Osteoblast (primary cell): Measurements from ENCODE around the gene LEPROT. TPM values are rescaled to one million over a fixed set of nuclear protein-coding genes. Genes with fewer than 3 reads are reported as not detected.

Experiments used
- DNase-seq: peaks from one replicate; pipeline ENCODE4 v3.0.0; 2011; ENCODE audit warnings: low spot score, mixed read lengths; ENCODE audit not compliant: insufficient read length; ENCODE audit errors: missing footprints
- H2AFZ ChIP-seq: 2 replicates; pipeline ENCODE4 v1.6.0; 2011; ENCODE audit warnings: mild to moderate bottlenecking, low read length
- H3K27ac ChIP-seq: 2 replicates; pipeline ENCODE4 v1.5.1; 2011; ENCODE audit warnings: mild to moderate bottlenecking, low read depth, low read length, moderate library complexity
- H3K27me3 ChIP-seq: 2 replicates; pipeline ENCODE4 v1.6.0; 2012; ENCODE audit warnings: mild to moderate bottlenecking, control low read depth, inconsistent platforms, low read length, moderate library complexity; ENCODE audit not compliant: insufficient read depth
- H3K36me3 ChIP-seq: 2 replicates; pipeline ENCODE4 v1.5.1; 2011; ENCODE audit warnings: mild to moderate bottlenecking, low read length, control low read depth, moderate library complexity; ENCODE audit not compliant: insufficient read depth
- H3K4me1 ChIP-seq: 2 replicates; pipeline ENCODE4 v1.5.1; 2011; ENCODE audit warnings: mild to moderate bottlenecking, low read length, control low read depth, moderate library complexity; ENCODE audit not compliant: insufficient read depth
- H3K4me2 ChIP-seq: 2 replicates; pipeline ENCODE4 v1.6.0; 2011; ENCODE audit warnings: mild to moderate bottlenecking, low read length; ENCODE audit not compliant: insufficient read depth
- H3K4me3 ChIP-seq: fragments of 200-600 bp; sonication (generic); 3 replicates; pipeline ENCODE4 v1.5.1; 2012; ENCODE audit warnings: mild to moderate bottlenecking, low read length, inconsistent platforms; ENCODE audit not compliant: insufficient read depth
- H3K79me2 ChIP-seq: 2 replicates; pipeline ENCODE4 v1.6.0; 2012; ENCODE audit warnings: mild to moderate bottlenecking, low read length, control low read depth, inconsistent platforms; ENCODE audit not compliant: insufficient read depth
- H3K9me3 ChIP-seq: 2 replicates; pipeline ENCODE4 v1.5.1; 2011; ENCODE audit warnings: low read depth, low read length, control low read depth
- H4K20me1 ChIP-seq: 2 replicates; pipeline ENCODE4 v1.6.0; 2012; ENCODE audit warnings: mild to moderate bottlenecking, low read length, control low read depth; ENCODE audit not compliant: insufficient read depth
- total RNA-seq: library from RNA; depleted of rRNA; stranded (reverse); fragments of >200 nt; gene quantifications from 2 replicates; pipeline ENCODE4 v1.2.3, GENCODE V29; 2012
- TF ChIP-seq, protein P1 (sequence below): IDR thresholded peaks from 2 replicates; pipeline ENCODE4 v1.5.1; 2011; ENCODE audit warnings: mild to moderate bottlenecking, low read depth, low read length, moderate library complexity; ENCODE audit errors: extremely low read depth

Gene LEPROT
- total RNA-seq, 1 donor = 87.9 TPM

GRCh38 chr1:65409816-65410326 is 10.6 kb upstream of the LEPROT start:
- no peak for DNase-seq

DNA sequence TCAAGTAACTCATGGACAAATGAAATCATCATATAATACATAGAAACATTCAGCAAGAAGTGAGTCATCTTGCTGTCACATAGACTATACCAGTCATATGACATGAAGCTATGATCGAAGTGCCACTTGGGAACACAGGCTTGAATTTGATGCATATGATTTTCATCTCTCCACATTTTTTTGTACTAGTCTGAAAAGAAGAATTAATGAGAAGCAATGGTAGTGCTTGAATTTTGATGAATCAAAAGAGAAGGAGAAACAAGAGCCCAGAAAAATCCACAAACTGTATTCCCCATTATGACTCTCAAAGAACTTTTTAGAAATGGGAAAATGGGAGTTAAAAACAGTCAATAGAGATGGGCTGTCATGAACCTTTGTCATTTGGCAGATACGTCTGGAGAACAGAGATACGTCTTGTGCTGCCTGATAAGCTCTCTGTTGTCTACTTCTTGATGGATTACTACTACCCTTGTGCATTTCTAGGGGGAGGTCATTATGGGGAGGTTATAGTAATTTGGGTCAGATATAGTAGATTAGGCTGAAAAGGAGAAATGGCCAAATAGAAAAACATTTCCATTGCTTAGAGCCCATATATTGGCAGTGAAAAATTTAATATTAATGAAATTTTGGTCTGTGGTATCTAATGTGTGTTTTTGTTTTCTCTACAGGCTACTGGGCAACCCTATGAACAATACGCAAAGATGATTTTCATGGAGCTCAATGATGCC is 8.0 kb upstream of the LEPROT start:
- TF ChIP-seq, protein P1, sequence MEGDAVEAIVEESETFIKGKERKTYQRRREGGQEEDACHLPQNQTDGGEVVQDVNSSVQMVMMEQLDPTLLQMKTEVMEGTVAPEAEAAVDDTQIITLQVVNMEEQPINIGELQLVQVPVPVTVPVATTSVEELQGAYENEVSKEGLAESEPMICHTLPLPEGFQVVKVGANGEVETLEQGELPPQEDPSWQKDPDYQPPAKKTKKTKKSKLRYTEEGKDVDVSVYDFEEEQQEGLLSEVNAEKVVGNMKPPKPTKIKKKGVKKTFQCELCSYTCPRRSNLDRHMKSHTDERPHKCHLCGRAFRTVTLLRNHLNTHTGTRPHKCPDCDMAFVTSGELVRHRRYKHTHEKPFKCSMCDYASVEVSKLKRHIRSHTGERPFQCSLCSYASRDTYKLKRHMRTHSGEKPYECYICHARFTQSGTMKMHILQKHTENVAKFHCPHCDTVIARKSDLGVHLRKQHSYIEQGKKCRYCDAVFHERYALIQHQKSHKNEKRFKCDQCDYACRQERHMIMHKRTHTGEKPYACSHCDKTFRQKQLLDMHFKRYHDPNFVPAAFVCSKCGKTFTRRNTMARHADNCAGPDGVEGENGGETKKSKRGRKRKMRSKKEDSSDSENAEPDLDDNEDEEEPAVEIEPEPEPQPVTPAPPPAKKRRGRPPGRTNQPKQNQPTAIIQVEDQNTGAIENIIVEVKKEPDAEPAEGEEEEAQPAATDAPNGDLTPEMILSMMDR = no peak
- DNase-seq = no peak
- peak overlapping the region; percentile 52 for H3K27ac ChIP-seq

More at GRCh38 chr1:65409816-65410326, 10.6 kb upstream of the LEPROT start:
- peaks cover 13% of the 10 kb centered on the region for H3K4me1 ChIP-seq
- H3K27ac ChIP-seq = no peak overlapping the region
- no peak overlapping the region for H3K4me3 ChIP-seq
- TF ChIP-seq, protein P1 = no peak
- H3K9me3 ChIP-seq = no peaks in the 10 kb centered on the region
- no peaks in the 10 kb centered on the region for H3K27me3 ChIP-seq
- no peak overlapping the region for H3K4me2 ChIP-seq
- H3K36me3 ChIP-seq = no peaks in the 10 kb centered on the region
- no peaks in the 10 kb centered on the region for H4K20me1 ChIP-seq
- H2AFZ ChIP-seq = no peak overlapping the region
- no peaks in the 10 kb centered on the region for H3K79me2 ChIP-seq

GRCh38 chr1:65412984-65413375 is 7.5 kb upstream of the LEPROT start:
- no peak for DNase-seq
- Histone ChIP-seq H3K4me2 (no peak overlapping the region), H3K4me1 (peaks cover 13% of the 10 kb centered on the region), H3K27me3 (no peaks in the 10 kb centered on the region), H3K9me3 (no peaks in the 10 kb centered on the region), H3K27ac (peak overlapping the region; percentile 52), H2AFZ (no peak overlapping the region), H4K20me1 (no peaks in the 10 kb centered on the region), H3K36me3 (no peaks in the 10 kb centered on the region), H3K4me3 (no peak overlapping the region), H3K79me2 (no peaks in the 10 kb centered on the region)
- TF ChIP-seq, protein P1 = no peak

More for the DNA sequence above, 8.0 kb upstream of the LEPROT start:
- Histone ChIP-seq H3K9me3 (no peaks in the 10 kb centered on the region), H3K79me2 (no peaks in the 10 kb centered on the region), H3K4me2 (no peak overlapping the region), H3K4me3 (no peak overlapping the region), H2AFZ (no peak overlapping the region), H3K27me3 (no peaks in the 10 kb centered on the region), H3K4me1 (peaks cover 13% of the 10 kb centered on the region), H4K20me1 (no peaks in the 10 kb centered on the region), H3K36me3 (no peaks in the 10 kb centered on the region)

DNA sequence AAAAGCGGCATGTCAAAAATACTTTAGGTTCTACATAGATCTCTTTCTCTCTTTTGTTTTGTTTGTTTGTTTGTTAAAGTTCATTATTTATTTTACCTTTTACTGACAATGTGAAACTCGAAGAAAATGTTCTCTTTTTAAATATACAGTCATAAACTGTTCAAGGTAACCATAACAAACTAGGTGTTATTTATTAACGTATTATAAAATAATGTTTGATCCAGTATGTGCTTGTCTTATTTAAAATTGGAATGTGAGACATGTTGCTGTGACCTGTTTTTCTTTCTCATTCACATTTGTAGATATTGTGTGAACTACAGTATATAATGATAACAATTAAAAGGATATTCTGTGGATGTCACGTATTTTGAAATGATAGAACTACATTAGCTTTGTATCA is 5.9 kb upstream of the LEPROT start:
- Histone ChIP-seq H3K36me3 (no peaks in the 10 kb centered on the region), H4K20me1 (no peaks in the 10 kb centered on the region), H3K4me1 (peaks cover 19% of the 10 kb centered on the region), H2AFZ (no peak overlapping the region), H3K27ac (no peak overlapping the region), H3K4me2 (no peak overlapping the region), H3K4me3 (no peak overlapping the region), H3K27me3 (no peaks in the 10 kb centered on the region), H3K9me3 (no peaks in the 10 kb centered on the region), H3K79me2 (no peaks in the 10 kb centered on the region)
- DNase-seq = no peak
- TF ChIP-seq, protein P1 = no peak
